DND-41 (cell line): ENCODE results near the gene ASIC3.
A peak's percentile ranks its signal among the peaks of the same experiment; 100 is the strongest.

Experiments used
- ATAC-seq: fragments of 200-7000 bp; cut with Tn5 transposase; 3 replicates; pipeline ENCODE4 v1.9.1; 2021; ENCODE audit warnings: low read depth; ENCODE audit not compliant: insufficient read depth
- DNase-seq: peaks from one replicate; pipeline ENCODE4 v3.0.0-alpha.2; 2020
- H2AFZ ChIP-seq: 2 replicates; pipeline ENCODE4 v1.6.0; 2012; ENCODE audit warnings: low read depth, low read length
- H3K27ac ChIP-seq: 2 replicates; pipeline ENCODE4 v1.5.1; 2012; ENCODE audit warnings: low read length, inconsistent platforms
- H3K27me3 ChIP-seq: fragments of 200-600 bp; sonication (generic); 2 replicates; pipeline ENCODE4 v1.6.0; 2012; ENCODE audit warnings: low read length, mild to moderate bottlenecking, inconsistent platforms; ENCODE audit not compliant: insufficient read depth, poor library complexity
- H3K36me3 ChIP-seq: 2 replicates; pipeline ENCODE4 v1.5.1; 2012; ENCODE audit warnings: low read length, inconsistent platforms; ENCODE audit not compliant: insufficient read depth
- H3K4me1 ChIP-seq: 2 replicates; pipeline ENCODE4 v1.5.1; 2012; ENCODE audit warnings: mild to moderate bottlenecking, low read length; ENCODE audit not compliant: insufficient read depth
- H3K4me2 ChIP-seq: 2 replicates; pipeline ENCODE4 v1.6.0; 2012; ENCODE audit warnings: mild to moderate bottlenecking, moderate library complexity, low read length, inconsistent platforms; ENCODE audit not compliant: insufficient read depth
- H3K4me3 ChIP-seq, 2 experiments: fragments of 200-600 bp in 1 of 2; shearing (Covaris generic) in 1 of 2; 2 replicates each; pipeline ENCODE4 v1.5.1; 2012 to 2016; ENCODE audit warnings: inconsistent platforms in 2 of 2, low read length in 2 of 2, mild to moderate bottlenecking in 2 of 2, low read depth in 1 of 2, moderate library complexity in 1 of 2
- H3K79me2 ChIP-seq: 2 replicates; pipeline ENCODE4 v1.6.0; 2012; ENCODE audit warnings: low read length, inconsistent platforms; ENCODE audit not compliant: insufficient read depth
- H3K9ac ChIP-seq: 2 replicates; pipeline ENCODE4 v1.6.0; 2012; ENCODE audit warnings: low read depth, mild to moderate bottlenecking, inconsistent platforms, low read length, moderate library complexity
- H3K9me3 ChIP-seq: 2 replicates; pipeline ENCODE4 v1.5.1; 2012; ENCODE audit warnings: low read length, moderate library complexity, mild to moderate bottlenecking, inconsistent platforms; ENCODE audit not compliant: insufficient read depth, severe bottlenecking
- H4K20me1 ChIP-seq: 2 replicates; pipeline ENCODE4 v1.6.0; 2012; ENCODE audit warnings: low read length; ENCODE audit not compliant: insufficient read depth
- EZH2 ChIP-seq: IDR thresholded peaks from 3 replicates; pipeline ENCODE4 v1.6.1; 2012; ENCODE audit warnings: borderline replicate concordance, low read depth, mild to moderate bottlenecking, moderate library complexity, low read length, inconsistent platforms; ENCODE audit not compliant: severe bottlenecking
- TF ChIP-seq, protein P1 (sequence below): IDR thresholded peaks from 2 replicates; pipeline ENCODE4 v1.5.1; 2012; ENCODE audit warnings: borderline replicate concordance, low read length, moderate library complexity, mild to moderate bottlenecking; ENCODE audit not compliant: poor library complexity, severe bottlenecking; ENCODE audit errors: extremely low read depth

Gene ASIC3

DNA sequence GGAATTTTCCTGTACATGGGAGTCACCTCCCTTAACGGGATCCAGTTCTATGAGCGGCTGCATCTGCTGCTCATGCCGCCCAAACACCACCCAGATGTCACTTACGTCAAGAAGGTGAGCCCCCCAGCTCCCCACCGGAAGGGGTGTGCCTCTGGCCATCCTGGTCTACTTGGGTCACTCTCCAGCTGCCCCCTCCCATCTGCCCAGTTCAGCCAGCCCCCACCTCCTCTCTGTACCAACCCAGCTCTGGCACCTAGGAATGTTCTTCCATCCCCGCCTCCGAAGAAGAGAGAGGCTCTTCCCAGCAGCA, 27.3 kb downstream of the ASIC3 start:
- Histone ChIP-seq H4K20me1 (peaks cover 39% of the 10 kb centered on the region), H2AFZ (no peak overlapping the region), H3K79me2 (peaks cover 24% of the 10 kb centered on the region), H3K9ac (no peak overlapping the region), H3K9me3 (no peaks in the 10 kb centered on the region), H3K4me2 (no peak overlapping the region), H3K4me3 (no peak overlapping the region), H3K36me3 (peaks cover 85% of the 10 kb centered on the region), H3K27me3 (no peaks in the 10 kb centered on the region), H3K27ac (no peak overlapping the region), H3K4me1 (peaks cover 25% of the 10 kb centered on the region)
- DNase-seq, result no peak
- TF ChIP-seq, protein P1, sequence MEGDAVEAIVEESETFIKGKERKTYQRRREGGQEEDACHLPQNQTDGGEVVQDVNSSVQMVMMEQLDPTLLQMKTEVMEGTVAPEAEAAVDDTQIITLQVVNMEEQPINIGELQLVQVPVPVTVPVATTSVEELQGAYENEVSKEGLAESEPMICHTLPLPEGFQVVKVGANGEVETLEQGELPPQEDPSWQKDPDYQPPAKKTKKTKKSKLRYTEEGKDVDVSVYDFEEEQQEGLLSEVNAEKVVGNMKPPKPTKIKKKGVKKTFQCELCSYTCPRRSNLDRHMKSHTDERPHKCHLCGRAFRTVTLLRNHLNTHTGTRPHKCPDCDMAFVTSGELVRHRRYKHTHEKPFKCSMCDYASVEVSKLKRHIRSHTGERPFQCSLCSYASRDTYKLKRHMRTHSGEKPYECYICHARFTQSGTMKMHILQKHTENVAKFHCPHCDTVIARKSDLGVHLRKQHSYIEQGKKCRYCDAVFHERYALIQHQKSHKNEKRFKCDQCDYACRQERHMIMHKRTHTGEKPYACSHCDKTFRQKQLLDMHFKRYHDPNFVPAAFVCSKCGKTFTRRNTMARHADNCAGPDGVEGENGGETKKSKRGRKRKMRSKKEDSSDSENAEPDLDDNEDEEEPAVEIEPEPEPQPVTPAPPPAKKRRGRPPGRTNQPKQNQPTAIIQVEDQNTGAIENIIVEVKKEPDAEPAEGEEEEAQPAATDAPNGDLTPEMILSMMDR, result no peak
- no peak for TF ChIP-seq EZH2
- ATAC-seq, result no peak

GRCh38 chr7:151075978-151076426, 27.7 kb downstream of the ASIC3 start:
- H3K9ac ChIP-seq, result no peak overlapping the region

GRCh38 chr7:151076863-151077704, 28.8 kb downstream of the ASIC3 start:
- Histone ChIP-seq H3K4me2 (no peak overlapping the region), H3K9ac (no peak overlapping the region), H3K27ac (no peak overlapping the region), H4K20me1 (peaks cover 39% of the 10 kb centered on the region), H3K36me3 (peaks cover 78% of the 10 kb centered on the region), H3K4me3 (no peak overlapping the region), H2AFZ (no peak overlapping the region), H3K4me1 (peaks cover 39% of the 10 kb centered on the region), H3K9me3 (no peaks in the 10 kb centered on the region), H3K27me3 (no peaks in the 10 kb centered on the region), H3K79me2 (peaks cover 37% of the 10 kb centered on the region)
- TF ChIP-seq, protein P1, result peak; percentile 47
- TF ChIP-seq EZH2, result no peak
- ATAC-seq (no peak), DNase-seq (peak; percentile 33)

More at GRCh38 chr7:151075978-151076426, 27.7 kb downstream of the ASIC3 start:
- no peak for TF ChIP-seq EZH2
- TF ChIP-seq, protein P1, result no peak
- ATAC-seq (no peak), DNase-seq (no peak)
- no peak overlapping the region for H3K27ac ChIP-seq
- peaks cover 27% of the 10 kb centered on the region for H3K79me2 ChIP-seq
- H3K9me3 ChIP-seq, result no peaks in the 10 kb centered on the region
- peaks cover 39% of the 10 kb centered on the region for H4K20me1 ChIP-seq
- peaks cover 81% of the 10 kb centered on the region for H3K36me3 ChIP-seq
- H3K27me3 ChIP-seq, result no peaks in the 10 kb centered on the region
- H3K4me2 ChIP-seq, result no peak overlapping the region
- H3K4me3 ChIP-seq, result no peak overlapping the region
- no peak overlapping the region for H2AFZ ChIP-seq
- H3K4me1 ChIP-seq, result peaks cover 28% of the 10 kb centered on the region
